ENCODE data around the gene COX5A.
A peak's percentile ranks its signal among the peaks of the same experiment; 100 is the strongest.
"Not testable (repeated sequence)": the region's sequence is repeated elsewhere in the genome, so short reads cannot be mapped to it uniquely, and the experiment has no call there.

Gene COX5A

DNA sequence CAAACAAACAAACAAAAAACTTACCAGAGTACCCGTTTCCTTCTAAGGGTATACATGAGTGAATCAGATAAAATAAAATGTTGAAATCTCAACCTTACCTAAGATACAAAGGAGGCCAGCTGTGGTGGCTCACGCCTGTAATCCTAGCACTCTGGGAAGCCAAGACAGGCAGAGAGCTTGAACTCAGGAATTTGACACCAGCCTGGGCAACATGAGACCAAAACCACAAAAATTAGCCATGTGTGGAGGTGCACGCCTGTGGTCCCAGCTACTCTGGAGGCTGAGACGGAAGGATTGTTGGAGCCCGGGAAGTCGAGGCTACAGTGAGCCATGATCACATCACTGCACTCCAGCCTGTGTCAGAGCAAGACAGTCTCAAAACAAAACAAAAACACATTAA lies 20.2 kb downstream of the COX5A start:
- in situ Hi-C loops (cut with HindIII; ENCODE audit: low sequenced_read_pairs): no loop called here
- no peak overlapping the region for H3K4me3 ChIP-seq (ENCODE audit: low read depth, low read length)
- TF ChIP-seq, protein P1, sequence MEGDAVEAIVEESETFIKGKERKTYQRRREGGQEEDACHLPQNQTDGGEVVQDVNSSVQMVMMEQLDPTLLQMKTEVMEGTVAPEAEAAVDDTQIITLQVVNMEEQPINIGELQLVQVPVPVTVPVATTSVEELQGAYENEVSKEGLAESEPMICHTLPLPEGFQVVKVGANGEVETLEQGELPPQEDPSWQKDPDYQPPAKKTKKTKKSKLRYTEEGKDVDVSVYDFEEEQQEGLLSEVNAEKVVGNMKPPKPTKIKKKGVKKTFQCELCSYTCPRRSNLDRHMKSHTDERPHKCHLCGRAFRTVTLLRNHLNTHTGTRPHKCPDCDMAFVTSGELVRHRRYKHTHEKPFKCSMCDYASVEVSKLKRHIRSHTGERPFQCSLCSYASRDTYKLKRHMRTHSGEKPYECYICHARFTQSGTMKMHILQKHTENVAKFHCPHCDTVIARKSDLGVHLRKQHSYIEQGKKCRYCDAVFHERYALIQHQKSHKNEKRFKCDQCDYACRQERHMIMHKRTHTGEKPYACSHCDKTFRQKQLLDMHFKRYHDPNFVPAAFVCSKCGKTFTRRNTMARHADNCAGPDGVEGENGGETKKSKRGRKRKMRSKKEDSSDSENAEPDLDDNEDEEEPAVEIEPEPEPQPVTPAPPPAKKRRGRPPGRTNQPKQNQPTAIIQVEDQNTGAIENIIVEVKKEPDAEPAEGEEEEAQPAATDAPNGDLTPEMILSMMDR (IDR thresholded peaks at IDR 0.05; ENCODE audit: low read depth, low read length, missing control alignments): no peak
- no peak for DNase-seq (ENCODE audit: low read depth)

DNA sequence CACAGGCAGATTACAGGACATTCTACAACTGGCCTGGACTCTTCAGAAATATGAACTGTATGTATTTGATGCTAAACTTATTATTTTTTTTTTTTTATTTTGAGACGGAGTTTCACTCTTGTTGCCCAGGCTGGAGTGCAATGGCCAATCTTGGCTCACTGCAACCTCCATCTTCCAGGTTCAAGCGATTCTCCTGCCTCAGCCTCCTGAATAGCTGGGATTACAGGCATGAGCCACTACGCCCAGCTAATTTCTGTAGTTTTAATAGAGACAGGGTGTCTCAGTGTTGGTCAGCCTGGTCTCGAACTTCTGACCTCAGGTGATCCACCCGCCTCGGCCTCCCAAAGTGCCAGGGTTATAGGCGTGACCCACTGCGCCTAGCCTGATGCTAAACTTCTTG lies 24.1 kb downstream of the COX5A start:
- in situ Hi-C loops (cut with HindIII; ENCODE audit: low sequenced_read_pairs); H3K4me3 ChIP-seq (ENCODE audit: low read depth, low read length); DNase-seq (ENCODE audit: low read depth): not testable (repeated sequence)

DNA sequence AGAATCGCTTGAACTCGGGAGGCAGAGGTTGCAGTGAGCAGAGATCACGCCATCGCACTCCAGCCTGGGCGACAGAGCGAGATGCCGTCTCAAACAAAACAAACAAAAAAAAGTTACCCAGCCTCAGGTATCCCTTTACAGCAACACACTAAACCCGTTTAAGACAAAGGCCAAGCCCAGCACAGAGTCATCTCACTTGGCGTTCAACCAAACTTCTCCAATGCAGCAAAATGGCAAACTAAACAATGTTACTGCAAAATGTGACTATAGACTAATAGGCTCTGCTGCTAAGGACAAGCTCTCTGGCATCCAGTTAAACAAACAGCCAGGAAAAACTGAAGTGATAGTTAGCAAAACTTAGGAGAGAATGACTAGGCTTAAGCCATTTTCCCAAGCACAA lies 24.8 kb downstream of the COX5A start:
- DNase-seq (ENCODE audit: low read depth): no peak
- no peak overlapping the region for H3K4me3 ChIP-seq (ENCODE audit: low read depth, low read length)
- TF ChIP-seq, protein P1 (IDR thresholded peaks at IDR 0.05; ENCODE audit: low read depth, low read length, missing control alignments): no peak
- in situ Hi-C loops (cut with HindIII; ENCODE audit: low sequenced_read_pairs): no loop called here

DNA sequence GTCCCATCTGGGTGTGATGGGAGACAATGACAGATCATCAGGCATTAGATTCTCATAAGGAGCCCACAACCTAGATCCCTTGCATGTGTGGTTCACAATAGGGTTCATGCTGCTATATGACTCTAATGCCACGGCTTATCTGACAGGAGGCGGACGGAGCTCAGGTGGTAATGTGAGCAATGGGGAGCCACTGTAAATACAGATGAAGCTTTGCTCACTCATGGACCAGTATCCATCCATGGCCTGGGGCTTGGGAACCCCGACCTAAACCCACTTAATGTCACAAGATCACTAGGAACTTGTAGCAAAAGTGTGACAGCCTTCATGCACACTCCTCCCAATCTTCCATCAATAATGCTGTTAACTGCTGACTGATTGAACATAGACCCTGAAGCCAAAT lies 29.2 kb downstream of the COX5A start:
- TF ChIP-seq, protein P1 (IDR thresholded peaks at IDR 0.05; ENCODE audit: low read depth, low read length, missing control alignments): no peak
- no peak for DNase-seq (ENCODE audit: low read depth)

DNA sequence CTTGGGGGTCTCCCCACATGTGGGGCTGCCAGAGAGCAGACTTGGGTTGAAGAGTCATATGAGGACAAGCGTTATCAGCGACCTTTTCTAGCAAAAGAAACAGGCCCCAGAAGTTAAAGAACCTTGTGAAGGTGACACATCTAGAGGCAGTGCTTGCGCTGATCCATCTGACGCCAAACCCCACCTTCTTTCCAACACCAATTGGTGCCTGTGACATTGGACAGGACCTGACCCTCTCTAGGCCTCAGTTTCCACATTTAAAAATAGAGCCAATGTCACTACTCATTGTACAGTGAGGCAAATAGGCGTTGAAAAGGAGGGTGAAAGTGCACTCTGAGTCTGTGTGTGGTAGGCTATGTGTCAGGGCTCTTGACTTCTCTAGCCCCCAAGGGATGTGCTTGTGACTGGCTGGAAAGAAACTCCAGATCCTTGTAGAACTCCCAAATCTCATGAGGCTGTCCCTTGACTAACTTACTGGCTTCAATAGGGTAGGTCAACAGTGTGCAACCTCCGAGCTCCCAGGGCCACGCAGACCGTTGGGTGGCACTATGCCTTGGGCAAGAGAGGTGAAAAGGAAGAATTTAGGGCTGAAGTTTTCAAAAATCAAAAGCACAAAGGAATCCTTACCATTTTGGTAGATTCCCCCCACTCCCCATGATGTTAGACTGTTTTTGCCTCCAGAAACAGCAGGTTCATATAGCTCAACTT lies 30.6 kb downstream of the COX5A start:
- H3K4me3 ChIP-seq (ENCODE audit: low read depth, low read length): peak overlapping the region; percentile 86
- in situ Hi-C loops (cut with HindIII; ENCODE audit: low sequenced_read_pairs): loop anchor here (5.0 kb wide), 1 partner anchor 45 kb away; no protein-coding TSS in a partner anchor
- no peak for DNase-seq (ENCODE audit: low read depth)
- TF ChIP-seq, protein P1 (IDR thresholded peaks at IDR 0.05; ENCODE audit: low read depth, low read length, missing control alignments): no peak

More for the DNA sequence above, 29.2 kb downstream of the COX5A start:
- in situ Hi-C loops (cut with HindIII; ENCODE audit: low sequenced_read_pairs): loop anchor here (5.0 kb wide), 1 partner anchor 44 kb away; no protein-coding TSS in a partner anchor
- no peak overlapping the region for H3K4me3 ChIP-seq (ENCODE audit: low read depth, low read length)

DNA sequence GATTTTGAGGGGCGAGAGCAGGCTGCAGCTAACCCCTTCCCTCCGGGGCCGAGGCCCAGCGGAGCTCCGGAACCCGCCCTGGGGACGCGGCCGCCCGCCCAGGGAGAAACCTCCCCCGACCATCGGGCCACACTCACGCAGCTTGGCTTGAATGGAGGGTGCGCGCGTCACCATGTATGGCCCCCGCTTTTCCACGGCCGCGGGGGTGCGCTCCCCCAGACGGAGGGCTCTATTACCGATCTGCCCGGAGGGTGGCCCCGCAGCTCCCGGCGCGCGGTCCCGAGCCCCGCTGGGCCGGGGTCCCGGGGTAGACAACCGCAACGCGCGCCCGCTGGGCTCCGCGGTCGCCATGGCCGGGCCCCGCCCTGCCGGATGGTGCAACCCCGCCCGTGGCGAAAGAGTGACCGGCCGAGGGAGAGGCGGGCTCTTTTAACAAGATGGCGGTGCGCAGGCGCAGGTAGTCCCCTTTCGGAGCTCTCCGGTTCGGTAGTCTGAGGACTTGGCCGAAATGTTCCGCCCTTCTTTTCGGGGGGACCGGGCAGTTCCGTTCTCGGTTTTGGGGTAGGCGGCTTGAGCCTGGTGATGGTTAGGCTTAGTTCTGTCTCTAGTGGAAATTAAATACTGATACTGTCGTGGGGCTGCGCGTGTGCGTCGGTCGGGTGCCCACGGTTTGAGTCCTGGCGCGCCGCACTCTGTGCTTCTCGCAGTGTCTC lies 31.3 kb downstream of the COX5A start, which contains the start of gene FAM219B:
Gene FAM219B, minus strand, starts transcription at position 402 of the 713 bp plus-strand sequence. Its CDS starts 51 bp downstream, at position 351.
- in situ Hi-C loops (cut with HindIII; ENCODE audit: low sequenced_read_pairs): loop anchor here (5.0 kb wide), 1 partner anchor 46 kb away; no protein-coding TSS in a partner anchor
- H3K4me3 ChIP-seq (ENCODE audit: low read depth, low read length): peak within 1 kb of the TSS; percentile 86
- DNase-seq (ENCODE audit: low read depth): peak; percentile 63
- TF ChIP-seq, protein P1 (IDR thresholded peaks at IDR 0.05; ENCODE audit: low read depth, low read length, missing control alignments): no peak

DNA sequence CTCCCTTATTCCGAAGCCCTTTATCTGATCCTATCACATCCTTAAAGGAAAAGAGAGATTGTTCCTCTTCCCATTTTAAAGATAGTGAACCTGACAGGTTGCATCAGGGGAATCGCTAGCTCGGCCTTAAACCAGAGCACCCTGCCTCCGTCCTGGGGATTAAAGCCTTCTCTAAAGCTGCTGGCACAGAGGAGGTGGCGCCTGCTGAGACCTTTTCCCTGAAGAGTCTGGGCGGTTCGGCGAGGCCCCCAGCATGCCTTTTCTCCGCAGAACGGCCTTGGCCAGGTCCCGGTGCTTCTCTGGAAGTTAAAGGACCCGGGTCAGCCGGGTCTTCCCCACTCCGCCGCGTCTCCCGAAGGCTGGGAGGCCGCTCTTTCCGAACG lies 31.8 kb downstream of the COX5A start:
- TF ChIP-seq, protein P1 (IDR thresholded peaks at IDR 0.05; ENCODE audit: low read depth, low read length, missing control alignments): no peak
- DNase-seq (ENCODE audit: low read depth): no peak
- H3K4me3 ChIP-seq (ENCODE audit: low read depth, low read length): peak overlapping the region; percentile 86
- in situ Hi-C loops (cut with HindIII; ENCODE audit: low sequenced_read_pairs): loop anchor here (5.0 kb wide), 1 partner anchor 46 kb away; no protein-coding TSS in a partner anchor

Measured in astrocyte of the cerebellum (primary cell).